Neutrophil (primary cell): ENCODE data around the gene SHH.

Experiments
- H3K27ac ChIP-seq: fragments of 200-600 bp; sonication (generic); 2 replicates; pipeline ENCODE4 v1.5.1; 2016; ENCODE audit warnings: mild to moderate bottlenecking, moderate library complexity
- H3K27me3 ChIP-seq: fragments of 200-600 bp; sonication (generic); 2 replicates; pipeline ENCODE4 v1.6.0; 2016; ENCODE audit warnings: mild to moderate bottlenecking
- H3K36me3 ChIP-seq: fragments of 200-600 bp; sonication (generic); 2 replicates; pipeline ENCODE4 v1.5.1; 2017
- H3K4me1 ChIP-seq, 2 experiments: fragments of 200-600 bp in 1 of 2; sonication (generic) in 1 of 2; 1 replicate in 1 of 2; 2 replicates in 1 of 2; pipeline versions ENCODE4 v1.5.1 to v1.6.1; 2013 to 2016; ENCODE audit warnings: low read depth in 1 of 2, low read length in 1 of 2, mild to moderate bottlenecking in 1 of 2, moderate library complexity in 1 of 2; ENCODE audit not compliant: control insufficient read depth in 1 of 2, insufficient read depth in 1 of 2
- H3K4me3 ChIP-seq, 2 experiments: fragments of 200-600 bp in 1 of 2; sonication (generic) in 1 of 2; 1 replicate in 1 of 2; 2 replicates in 1 of 2; pipeline ENCODE4 v1.5.1; 2013 to 2016; ENCODE audit warnings: low read depth in 1 of 2, low read length in 1 of 2, mild to moderate bottlenecking in 1 of 2, moderate library complexity in 1 of 2
- H3K9me3 ChIP-seq: fragments of 200-600 bp; sonication (generic); 2 replicates; pipeline ENCODE4 v1.5.1; 2016
- CTCF ChIP-seq: fragments of 200-600 bp; sonication (generic); IDR thresholded peaks from 2 replicates; pipeline ENCODE4 v1.5.1; 2016; ENCODE audit warnings: antibody characterized with exemption

Gene SHH

DNA sequence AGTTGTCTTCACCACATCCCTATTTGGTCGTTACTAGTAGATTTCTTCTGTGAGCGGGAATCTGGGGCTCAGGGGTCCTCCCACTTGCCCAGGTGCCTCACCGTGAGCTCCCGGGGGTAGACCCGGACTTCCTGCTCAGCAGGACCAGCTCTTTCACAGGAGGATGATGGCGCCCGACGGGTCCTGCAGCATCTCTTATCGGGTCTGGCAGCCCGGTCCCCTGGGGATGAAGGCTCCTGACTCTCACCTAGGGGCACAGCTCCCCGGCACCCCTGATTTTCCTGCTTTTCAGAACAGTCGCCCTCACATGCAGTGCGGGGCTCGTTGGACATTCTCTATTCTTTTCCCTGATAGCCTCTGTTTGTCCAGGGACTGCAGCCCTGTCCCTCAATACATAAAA, 33.0 kb upstream of the SHH start:
- Histone ChIP-seq H3K36me3 (no peaks in the 10 kb centered on the region), H3K27me3 (peaks cover 25% of the 10 kb centered on the region), H3K27ac (no peak overlapping the region), H3K4me1 (no peaks in the 10 kb centered on the region), H3K4me3 (no peak overlapping the region), H3K9me3 (no peaks in the 10 kb centered on the region)
- TF ChIP-seq CTCF, result no peak

GRCh38 chr7:155844526-155844925, 32.3 kb upstream of the SHH start:
- H3K27me3 ChIP-seq, result peaks cover 25% of the 10 kb centered on the region
- H3K27ac ChIP-seq, result no peak overlapping the region
- H3K4me1 ChIP-seq, result no peaks in the 10 kb centered on the region
- H3K4me3 ChIP-seq, result no peak overlapping the region
- H3K36me3 ChIP-seq, result no peaks in the 10 kb centered on the region
- H3K9me3 ChIP-seq, result no peaks in the 10 kb centered on the region
- no peak for TF ChIP-seq CTCF

DNA sequence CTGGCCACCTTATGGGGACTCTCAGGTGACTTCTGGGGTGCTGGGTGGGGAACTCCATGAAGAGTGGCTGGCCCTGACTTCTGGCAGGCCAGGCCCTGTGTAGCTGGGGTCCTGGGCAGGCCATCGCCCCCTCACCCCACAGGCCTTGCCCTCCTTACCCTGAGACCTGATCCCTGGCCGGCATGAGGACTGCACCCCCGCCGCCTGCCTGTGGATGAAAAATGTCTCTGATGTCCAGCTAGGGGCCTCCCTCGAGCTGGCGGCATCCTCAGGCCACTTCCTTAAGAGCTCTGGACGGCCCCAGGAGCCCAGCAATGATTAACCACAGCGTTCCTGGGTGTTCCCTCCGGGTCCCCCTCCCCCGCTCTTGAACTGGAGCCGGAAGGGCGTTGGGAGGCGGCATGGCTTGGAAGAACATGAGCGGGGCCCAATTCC, 31.8 kb upstream of the SHH start:
- Histone ChIP-seq H3K27ac (no peak overlapping the region), H3K4me3 (no peak overlapping the region), H3K27me3 (peaks cover 25% of the 10 kb centered on the region), H3K4me1 (no peaks in the 10 kb centered on the region), H3K9me3 (no peaks in the 10 kb centered on the region), H3K36me3 (no peaks in the 10 kb centered on the region)
- TF ChIP-seq CTCF, result no peak

DNA sequence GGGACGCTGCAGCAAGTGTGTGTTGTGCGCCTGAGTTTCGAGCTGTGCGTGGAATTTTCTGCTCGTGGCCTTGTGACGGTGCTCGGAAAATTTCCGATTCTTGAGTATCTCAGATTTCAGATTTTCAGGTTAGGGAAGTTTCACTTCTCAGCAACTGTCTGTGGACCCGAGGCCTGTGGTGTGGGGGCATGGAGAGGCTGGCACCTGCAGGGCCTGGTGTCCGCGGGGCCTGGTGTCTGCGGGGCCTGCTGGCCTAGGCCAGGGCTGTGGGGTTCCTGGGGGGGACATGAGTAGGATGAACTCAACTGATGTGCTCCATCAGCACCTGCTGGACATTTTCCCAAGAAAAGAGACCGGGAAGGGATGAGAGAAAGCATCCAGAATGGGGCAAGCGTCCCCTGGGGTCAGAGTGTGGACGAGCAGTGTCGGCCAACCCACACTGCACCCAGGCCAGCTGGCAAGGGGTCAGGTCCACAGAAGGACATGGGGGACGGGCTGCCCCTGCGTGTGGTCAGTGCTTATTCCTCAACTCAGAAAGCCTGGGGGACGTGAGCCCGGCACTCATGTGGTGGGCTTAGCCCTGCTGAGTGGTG, 31.3 kb upstream of the SHH start:
- H3K27ac ChIP-seq, result no peak overlapping the region
- TF ChIP-seq CTCF, result no peak
- H3K4me3 ChIP-seq, result no peak overlapping the region
- H3K36me3 ChIP-seq, result no peaks in the 10 kb centered on the region
- no peaks in the 10 kb centered on the region for H3K4me1 ChIP-seq
- H3K9me3 ChIP-seq, result no peaks in the 10 kb centered on the region
- peaks cover 27% of the 10 kb centered on the region for H3K27me3 ChIP-seq

GRCh38 chr7:155842496-155843265, 30.4 kb upstream of the SHH start:
- H3K27me3 ChIP-seq, result peaks cover 34% of the 10 kb centered on the region
- H3K9me3 ChIP-seq, result no peaks in the 10 kb centered on the region
- no peak overlapping the region for H3K27ac ChIP-seq
- no peaks in the 10 kb centered on the region for H3K36me3 ChIP-seq
- no peak for TF ChIP-seq CTCF
- H3K4me1 ChIP-seq, result no peaks in the 10 kb centered on the region
- H3K4me3 ChIP-seq, result no peak overlapping the region
